HK-2 (cell line): ENCODE data around the gene MIER3.
A peak's percentile ranks its signal among the peaks of the same experiment; 100 is the strongest.

ENCODE experiments used
- DNase-seq: peaks from one replicate; pipeline ENCODE4 v3.0.0-alpha.2; 2018; ENCODE audit not compliant: unreplicated experiment

MIER3 gene

DNA sequence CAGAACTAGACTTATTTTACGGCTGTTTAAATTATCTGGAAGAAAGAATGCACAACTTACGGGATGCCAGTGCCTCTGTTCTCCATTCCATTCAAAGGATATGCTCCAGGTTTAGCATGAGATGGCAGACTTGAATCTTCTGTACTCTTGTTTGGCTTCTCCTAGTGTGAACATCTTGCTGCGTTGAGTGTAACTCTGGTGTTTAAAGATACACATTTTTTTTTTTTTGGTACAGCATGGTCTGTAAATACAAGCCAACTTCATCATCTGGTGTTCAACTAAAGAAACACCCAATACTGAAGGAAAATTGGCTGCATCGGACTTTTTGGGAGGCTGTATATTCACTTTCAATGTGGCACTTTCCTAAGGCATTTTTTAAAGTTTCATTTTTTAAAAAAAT is 7.4 kb upstream of the MIER3 start:
- DNase-seq, result no peak

DNA sequence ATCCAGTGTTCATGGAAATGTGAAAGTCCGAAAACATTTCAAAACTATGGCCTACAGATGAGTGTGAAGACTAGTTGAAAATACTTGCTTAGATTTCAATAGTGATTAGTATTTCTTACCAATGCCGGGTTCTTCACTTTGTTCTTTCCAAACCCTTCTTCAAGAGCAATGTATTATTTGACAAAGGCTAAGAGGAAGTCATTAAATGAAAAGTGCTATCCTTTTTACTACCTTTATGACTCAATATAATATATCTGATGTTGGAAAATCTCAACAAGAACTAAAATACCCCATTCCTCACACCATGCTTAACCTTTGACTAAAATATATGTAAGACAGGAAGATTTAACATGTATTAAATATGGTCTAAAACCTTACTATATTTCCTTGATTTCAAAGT is 6.7 kb upstream of the MIER3 start:
- DNase-seq, result no peak

DNA sequence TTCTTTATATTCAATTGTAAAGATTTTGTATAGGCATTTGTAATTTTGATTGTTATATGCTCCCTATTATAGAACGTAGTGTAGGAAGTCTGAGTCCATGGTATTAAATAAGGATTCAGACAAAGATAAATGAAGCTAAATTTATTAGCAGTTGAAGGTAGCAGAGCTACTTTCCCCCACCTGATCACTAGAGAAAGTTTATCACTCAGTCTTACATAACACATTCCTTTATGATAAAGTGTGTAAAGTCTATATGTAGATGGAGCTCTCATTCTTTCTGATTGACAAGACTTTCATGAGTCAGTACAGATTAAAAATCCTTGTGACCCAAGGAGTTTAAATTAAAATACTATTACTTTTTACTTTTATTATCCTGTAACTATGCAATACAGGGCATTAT is 2.3 kb upstream of the MIER3 start:
- no peak for DNase-seq

DNA sequence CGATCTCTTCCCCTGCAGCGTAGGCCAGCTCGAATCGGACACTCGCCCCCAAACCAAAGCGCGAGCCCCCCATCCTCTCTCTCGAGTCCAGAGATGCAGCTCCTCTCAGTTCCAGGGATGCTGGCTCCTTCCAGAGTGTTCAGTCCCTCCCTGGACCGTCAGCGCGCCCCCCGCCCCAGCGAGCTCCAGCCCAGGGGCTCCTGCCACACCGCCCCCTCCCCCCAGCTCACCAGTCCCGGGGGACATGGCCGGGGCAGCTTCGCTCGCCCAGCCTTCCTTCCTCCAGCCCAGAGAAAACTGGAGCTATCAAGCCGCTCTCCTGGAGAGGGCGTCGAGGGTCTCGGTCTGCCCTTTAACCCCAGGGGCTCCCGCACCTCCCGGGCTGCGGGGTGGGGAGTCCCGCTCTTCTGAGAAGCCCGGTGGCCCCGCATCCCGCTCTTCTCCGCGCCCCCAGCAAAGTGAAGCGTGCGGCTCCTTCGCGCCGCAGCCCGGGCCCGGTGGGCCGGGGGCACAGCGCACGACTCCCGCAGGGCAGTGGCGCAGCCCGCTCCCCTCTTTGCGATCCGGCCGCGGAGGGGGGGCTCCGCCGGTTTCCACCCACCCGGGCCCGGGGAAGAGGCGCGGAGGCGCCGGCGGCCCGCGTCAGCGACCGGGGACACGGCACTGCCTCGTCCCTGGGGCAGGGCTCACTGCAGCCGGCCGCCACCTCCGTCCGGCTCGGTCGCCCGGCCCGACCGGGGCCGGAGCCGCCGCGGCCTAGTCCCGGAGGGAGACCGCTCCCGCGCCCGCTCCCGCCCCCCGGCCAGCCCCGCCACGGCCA is 587 bp downstream of the MIER3 start:
- DNase-seq, result peak; percentile 12

DNA sequence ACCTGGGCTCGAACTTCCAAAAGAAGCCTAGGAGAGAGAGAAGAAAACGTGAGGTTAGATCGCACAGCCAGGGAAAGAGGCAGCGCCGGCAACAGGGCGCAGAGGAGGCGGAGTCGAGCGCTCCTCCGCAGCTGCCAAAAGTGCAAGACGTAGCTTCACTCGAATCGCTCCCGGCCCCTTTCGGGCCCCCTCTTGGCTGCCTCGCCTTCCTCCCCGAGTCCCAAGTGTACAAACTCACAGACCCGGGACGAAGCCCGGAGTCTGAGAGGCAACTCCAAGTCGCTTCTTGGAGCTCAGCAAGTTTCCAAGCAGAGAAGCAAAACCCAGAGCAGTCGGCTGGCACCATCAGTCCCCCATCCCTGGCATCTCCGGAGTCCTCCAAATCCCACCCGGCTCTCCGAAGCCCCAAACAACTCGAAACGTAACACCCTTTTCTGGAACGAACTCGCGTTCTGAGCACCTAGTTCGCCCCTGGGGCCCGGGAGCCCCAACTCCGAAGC is 1.2 kb downstream of the MIER3 start:
- peak; percentile 29 for DNase-seq

DNA sequence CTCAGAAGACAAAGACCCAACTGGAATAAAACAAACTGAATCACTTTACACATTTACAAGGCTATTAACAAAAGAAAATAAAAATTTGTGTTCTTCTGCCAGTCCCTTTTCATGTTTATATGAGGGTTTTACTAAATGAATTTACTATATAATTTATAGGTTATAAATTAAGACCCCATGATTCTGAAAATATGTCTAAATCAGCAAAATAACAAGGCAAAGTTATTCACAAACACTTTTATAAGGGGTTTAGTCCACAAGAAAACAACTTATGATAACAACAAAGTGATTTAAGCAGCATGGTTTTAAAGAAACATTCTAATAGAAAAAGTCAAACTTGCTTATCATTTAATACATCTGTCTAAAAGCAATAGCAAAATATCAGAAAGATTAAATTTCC is 4.9 kb downstream of the MIER3 start:
- no peak for DNase-seq

DNA sequence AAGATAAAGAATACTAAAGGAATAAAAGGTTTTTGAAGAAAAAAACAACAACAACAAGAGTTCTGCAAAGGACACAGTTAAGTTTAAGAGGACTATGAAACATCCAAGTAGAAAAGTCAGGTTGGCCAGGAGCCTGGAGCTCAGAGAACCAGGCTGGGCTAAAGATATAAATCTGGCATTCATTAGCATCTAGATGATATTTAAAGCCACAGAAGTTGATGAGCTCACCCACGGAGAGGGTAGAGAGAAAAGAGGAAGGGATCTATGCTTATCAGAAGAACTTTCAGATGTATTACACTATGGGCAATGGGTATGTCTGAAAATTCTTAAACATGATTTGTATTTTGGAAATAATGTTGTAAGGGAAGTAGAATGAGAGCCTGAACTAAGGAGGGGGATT is 9.9 kb downstream of the MIER3 start:
- no peak for DNase-seq

DNA sequence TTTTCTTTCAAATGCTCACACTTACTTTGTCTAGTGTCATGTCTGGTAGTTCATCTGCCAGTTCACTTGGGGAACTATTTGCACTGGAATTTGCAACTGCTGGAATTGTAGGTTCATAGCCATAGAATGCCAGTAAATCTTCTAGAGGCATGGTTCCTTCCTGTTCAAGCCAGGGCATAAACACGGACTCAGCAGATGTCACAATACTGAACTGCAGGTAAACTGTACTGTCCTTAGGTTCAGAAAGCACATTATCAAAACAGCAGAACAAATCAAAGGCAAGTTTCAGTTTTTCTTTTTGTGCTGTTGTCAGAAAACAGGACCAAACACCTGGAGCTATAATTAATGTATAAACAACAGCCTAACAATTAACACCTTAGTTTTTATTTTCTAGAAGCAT is 13.1 kb downstream of the MIER3 start:
- no peak for DNase-seq

DNA sequence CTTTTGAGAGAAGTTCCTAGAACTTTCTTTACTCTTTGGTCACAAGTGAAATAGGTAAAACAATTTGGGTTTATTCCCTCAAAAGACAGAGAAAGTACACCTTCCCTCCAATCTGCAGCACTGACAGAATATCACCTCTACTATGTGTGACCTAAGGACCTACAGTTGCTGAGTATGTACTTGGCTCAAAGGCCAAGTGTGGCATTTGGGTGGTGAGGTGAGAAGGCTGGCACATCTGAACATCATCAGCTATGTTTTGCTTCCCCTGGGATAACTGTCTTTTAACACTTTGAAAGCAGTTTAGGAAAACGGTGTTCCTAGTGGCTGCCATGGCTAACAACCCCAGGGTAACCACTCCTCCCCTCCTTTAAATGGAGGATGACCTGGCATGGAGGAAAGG is 17.6 kb downstream of the MIER3 start:
- DNase-seq, result no peak

DNA sequence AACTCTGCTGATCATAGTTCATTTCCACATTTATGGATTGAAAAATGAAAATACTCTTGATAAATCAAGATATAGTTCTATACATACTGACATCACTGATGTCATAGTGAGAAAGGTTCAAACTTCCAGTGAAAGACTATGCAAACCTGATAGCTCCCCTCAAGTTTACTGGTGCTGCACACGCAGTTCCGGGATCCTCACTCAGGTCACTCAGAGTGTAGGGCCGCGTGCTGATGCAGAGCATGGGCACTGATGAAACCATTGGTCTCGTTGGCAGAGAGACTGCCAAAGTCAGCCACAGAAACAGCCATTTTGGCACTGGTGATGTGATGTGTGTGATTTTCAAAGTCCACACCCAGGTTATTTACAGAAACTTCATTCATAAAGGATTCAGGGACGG is 29.0 kb downstream of the MIER3 start:
- DNase-seq, result no peak

DNA sequence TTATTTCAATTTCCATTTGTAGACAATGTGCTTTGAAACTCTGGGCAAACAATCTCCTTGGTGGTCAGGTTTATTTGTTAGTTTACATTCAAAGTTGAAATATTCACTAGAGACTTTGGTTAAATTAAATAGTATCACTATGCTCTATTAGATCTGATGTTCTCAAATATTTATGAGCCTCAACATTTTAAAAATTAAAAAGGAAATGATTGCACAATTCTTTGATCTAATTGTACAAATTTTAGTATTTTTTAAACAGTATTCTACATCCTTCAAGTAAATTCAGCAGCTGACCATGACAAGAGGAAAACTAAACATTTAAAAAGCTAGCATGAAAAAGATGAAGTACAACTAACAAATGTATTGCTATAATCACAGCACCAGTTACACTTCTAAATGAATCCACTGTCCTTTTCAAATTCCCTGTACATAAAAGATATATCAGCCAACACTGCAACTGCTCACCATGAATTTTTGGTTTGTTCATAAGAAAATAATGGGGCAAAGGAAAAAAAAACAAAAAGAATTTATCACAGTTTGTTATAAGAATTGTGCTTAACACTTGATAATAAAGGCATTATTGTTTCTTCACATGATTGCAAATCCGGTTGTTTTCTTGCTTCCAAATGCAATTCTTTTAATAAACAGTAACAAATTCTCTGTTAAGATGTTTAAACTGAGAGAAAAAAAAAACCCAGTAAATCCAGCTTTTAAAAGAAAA is 31.8 kb downstream of the MIER3 start:
- DNase-seq, result no peak

DNA sequence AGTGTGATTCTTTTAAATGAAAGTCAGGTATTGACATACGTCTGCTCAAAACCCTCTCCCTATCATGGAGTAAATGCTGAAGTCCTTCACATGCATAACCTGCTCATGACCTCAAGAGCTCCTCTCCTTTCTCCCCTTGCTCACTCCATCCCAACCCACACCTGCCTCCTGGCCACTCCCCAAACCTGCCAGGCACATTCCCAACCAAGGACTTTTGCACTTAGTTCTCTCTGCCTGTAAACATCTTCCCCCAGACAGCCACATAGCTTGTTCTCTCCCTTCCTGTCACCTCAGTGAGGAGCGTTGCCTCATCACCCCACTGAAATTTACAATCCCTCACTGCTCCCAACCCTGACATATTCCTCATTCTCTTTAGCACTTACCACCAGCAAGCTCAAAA is 33.9 kb downstream of the MIER3 start:
- DNase-seq, result no peak

DNA sequence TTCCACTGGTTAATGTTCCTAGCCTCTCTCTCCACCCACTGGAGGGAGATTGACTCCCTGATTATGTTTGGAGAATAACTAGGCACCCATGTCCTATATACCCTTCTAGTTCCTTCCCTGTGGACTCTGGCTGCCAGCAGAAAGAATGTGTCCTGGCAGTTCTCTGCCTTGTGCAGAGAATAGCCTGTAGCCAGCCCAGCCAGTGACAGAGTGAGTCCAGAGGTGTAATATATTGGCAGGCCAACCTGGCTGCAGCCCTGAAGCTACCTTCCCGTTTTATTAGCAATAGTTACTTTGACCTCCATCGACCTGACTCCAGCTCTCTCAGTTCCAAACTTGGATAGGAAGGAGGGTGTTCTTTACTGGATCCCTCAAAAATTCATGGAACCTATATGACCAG is 34.4 kb downstream of the MIER3 start:
- no peak for DNase-seq

DNA sequence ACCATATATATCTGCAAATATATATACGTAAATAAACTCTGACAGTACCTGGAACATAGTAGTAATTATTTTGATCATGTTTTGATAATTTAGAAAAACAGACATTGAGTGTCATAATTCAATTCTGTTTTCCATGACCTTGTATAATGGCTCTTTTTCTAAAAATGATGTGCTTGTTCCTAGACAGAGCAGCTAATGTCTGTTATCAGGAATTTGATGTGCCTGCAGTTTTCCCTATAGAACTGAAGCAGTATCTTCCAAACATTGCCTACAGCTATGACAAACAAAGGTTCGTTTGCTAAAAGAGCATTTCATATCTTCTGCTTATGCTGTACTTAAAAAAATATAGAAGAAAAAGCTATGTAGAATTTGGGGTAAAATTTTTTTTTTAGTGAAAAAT is 37.2 kb downstream of the MIER3 start:
- no peak for DNase-seq

DNA sequence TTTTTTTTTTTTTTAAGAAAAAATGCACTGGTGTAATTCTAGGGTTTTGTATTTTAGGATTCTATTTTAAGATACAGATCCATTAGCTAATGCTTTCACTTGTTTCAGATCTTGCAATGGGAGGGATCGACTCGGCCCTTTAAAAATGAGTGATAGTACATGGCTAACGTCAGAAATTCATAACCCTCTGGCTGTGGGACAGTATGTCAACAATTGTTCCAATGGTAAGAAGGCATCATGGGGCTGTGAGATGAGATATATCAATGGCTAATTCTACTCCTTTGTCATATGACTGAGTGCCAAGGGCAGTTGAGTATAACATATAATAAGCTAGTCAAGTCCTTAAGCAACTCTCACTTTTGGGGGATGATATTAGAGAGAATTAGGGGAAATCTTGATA is 38.2 kb downstream of the MIER3 start:
- DNase-seq, result no peak

DNA sequence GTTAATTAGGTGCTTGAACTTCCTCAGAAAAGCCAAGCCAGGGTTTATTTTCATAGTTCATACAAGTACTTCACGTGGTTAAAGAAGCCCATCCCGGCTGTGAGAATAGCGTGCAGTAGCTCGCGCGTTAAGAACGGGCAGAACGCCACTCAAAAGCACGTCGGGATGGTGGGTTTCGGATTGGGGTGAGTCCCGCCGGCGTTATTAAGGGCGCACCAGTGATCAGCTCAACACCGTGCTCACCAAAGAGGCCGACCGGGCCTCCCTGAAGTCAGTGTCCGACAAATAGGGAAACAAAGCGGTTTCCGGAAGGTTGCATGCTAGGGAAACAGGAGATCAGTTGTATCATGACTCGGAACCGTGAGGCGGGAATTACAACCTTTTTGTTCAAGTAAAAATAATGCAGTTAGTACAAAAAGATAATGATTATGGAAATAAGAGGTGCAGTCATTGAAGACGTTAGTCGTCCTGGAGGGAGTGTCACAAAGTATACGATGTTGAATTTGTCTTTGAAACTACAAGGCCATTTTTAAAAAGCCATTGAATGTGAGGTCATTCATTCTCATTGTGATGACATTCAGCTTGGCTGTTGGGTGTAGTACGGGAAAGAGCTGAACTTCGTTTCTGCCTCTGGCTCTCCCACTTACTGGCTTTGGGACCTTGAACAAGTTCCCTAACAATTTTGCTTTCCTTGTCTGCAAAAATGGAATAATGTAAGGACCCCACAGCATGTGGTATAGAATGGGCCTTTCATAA is 41.5 kb downstream of the MIER3 start:
- DNase-seq, result no peak

DNA sequence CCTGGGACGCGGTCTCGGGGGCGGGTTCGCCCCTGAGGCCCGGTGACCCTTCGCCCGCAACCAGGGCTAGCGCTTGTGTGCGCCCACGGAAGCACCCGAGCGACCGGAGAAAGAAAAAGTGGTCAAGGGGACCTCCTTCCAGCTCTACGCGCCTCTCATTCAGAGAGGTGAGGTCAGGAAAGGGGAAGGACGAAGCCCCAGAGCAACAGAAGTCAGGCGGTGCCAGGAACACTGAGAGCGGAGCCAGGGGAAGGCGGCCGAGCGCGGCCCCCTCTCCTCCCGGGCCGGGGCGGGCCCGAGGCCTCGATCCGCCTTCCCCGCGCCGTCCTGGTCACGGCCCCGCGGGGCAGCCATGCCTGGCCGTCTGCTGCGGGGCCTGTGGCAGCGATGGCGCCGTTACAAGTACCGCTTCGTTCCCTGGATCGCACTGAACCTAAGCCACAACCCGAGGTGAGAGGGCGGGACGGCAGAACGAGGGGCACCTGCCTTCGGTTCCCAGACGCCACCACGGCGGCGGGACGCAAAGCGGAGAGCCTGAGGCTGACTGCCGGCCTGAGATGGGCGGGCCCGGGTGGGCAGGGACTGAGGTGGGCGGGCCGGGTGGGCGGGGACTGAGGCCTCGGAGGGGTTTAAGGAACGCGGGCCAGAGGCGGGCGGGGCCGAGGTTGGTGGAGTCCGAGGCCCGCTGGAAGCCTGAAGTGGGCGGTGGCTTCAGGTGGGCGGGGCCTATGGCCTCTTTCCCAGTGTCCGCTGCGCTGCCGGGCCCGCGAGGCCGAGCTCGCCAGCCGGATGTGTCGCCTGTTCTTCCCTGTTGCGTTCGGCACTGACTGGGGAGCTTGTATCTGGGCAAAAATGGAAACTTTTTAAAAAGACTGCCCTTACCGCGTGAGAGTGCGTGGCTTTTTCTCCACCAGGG is 42.4 kb downstream of the MIER3 start, which contains the start of gene SETD9:
TSS of gene SETD9 (plus strand) at position 303 of the 916 bp plus-strand sequence. CDS start at position 353, 50 bp downstream.
- DNase-seq, result peak; percentile 94

DNA sequence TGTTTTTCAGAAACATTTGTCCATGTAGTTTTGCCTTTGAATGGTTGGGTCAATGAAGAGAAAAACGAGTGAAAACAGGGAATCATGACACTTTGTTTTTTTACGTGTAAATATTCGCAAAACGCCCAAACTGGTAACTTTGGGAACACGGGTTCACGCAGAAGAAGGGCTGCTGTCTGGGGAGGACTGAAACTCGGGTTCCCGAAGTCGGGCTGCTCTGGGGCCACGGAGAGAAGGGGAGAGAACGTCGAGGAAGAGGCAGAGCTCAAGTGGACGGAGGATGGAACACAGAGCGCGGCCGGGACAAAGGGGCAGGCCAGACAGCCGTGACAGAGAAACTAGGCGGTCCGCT is 43.0 kb downstream of the MIER3 start:
- DNase-seq, result no peak

DNA sequence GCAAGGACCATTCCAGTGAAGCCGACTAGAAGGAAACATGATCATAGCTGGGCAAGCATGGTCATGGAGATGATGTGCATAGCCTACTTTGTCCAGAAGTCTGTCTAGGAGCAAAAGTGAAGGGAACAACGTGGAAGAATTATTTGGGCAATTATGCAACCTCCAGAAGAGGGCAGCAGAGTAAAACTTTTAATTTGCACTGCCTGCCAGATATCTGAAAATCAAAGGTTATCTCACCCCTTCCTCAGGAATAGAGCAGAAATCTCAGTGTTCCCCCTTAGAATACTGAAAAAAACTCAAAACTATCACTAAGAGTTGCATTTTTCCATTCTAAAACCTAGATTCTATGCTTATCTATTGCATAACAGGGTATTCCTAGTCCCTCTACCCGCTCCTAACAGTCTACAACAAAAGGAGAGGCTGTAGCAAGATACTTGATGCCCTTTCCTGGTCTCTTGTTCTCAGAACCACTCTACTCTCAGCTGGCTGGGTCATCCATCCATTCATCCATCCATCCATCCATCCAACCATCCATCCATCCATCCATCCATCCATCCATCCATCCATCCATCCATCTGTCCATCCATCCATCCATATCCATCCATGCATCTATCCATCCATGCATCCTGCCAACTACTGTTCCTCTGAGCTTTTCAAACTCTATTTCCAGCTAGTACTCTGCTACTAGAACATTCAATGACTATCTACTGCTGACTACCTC is 50.9 kb downstream of the MIER3 start:
- DNase-seq, result peak; percentile 16

DNA sequence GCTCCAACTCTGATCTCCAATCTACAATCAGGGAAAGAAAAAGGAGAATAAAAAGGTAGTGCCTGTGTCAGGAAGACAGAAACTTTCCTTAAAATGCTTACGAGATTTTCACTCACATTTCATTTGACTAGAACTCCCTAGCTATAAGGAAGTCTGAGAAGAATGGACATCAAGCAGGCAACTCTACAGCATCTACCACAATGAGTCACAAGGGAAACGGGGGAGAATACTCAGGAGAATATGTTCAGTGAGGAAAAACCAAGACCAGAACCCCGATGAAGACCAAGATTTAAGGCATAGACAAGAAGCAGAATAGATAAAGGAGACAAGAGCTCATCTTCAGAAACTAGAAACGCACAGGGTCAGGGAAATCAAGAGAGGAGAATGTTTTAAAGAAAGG is 51.5 kb downstream of the MIER3 start:
- DNase-seq, result no peak

DNA sequence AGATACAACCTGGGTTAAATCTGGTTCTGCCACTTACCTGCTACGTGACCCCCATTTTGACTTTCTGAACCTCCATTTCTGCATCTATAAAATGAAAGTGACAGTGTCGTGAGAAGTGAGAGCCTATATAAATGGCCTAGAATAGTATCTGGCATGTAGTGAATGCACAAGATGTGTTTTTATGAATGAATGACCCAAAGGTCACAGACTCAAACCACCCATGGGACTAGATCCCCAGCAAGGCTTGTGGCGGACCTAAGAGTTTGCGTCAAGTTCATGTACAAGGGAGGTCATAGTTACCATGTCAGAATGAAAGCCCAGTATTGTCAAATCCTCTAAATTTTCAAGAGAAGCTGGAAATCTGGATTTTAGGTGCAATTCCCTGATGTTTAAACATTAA is 53.7 kb downstream of the MIER3 start:
- DNase-seq, result no peak
